ENCODE results near the gene STARD5. TPM values are rescaled to one million over a fixed set of nuclear protein-coding genes. Genes with fewer than 3 reads are reported as not detected.

The STARD5 gene
- total RNA-seq, 1 donor from 2014 or later = 2.4 TPM

GRCh38 chr15:81291916-81292522, 31.9 kb downstream of the STARD5 start:
- H3K4me1 Mint-ChIP-seq = peaks cover 12% of the 10 kb centered on the region
- H3K9me3 Mint-ChIP-seq = no peaks in the 10 kb centered on the region
- no peak for TF ChIP-seq CTCF (conservative IDR thresholded peaks at IDR 0.05)
- H3K4me3 Mint-ChIP-seq = no peak overlapping the region
- no peaks in the 10 kb centered on the region for H3K27me3 Mint-ChIP-seq (ENCODE audit: low read depth)
- no peaks in the 10 kb centered on the region for H3K36me3 Mint-ChIP-seq (ENCODE audit: low read depth)
- H3K27ac Mint-ChIP-seq (ENCODE audit: unreplicated experiment) = no peak overlapping the region
- DNase-seq (ENCODE audit: low read depth, low spot score) = no peak

GRCh38 chr15:81289910-81290309, 34.0 kb downstream of the STARD5 start:
- H3K4me3 Mint-ChIP-seq = no peak overlapping the region
- DNase-seq (ENCODE audit: low read depth, low spot score) = no peak
- H3K4me1 Mint-ChIP-seq = peaks cover 4% of the 10 kb centered on the region
- no peak overlapping the region for H3K27ac Mint-ChIP-seq (ENCODE audit: unreplicated experiment)
- TF ChIP-seq CTCF (conservative IDR thresholded peaks at IDR 0.05) = no peak
- no peaks in the 10 kb centered on the region for H3K36me3 Mint-ChIP-seq (ENCODE audit: low read depth)
- no peaks in the 10 kb centered on the region for H3K9me3 Mint-ChIP-seq
- H3K27me3 Mint-ChIP-seq (ENCODE audit: low read depth) = no peaks in the 10 kb centered on the region

- no peak overlapping the region for H3K4me3 Mint-ChIP-seq
- H3K27me3 Mint-ChIP-seq (ENCODE audit: low read depth) = no peaks in the 10 kb centered on the region
- no peak for DNase-seq (ENCODE audit: low read depth, low spot score)
- no peaks in the 10 kb centered on the region for H3K4me1 Mint-ChIP-seq
- no peaks in the 10 kb centered on the region for H3K9me3 Mint-ChIP-seq
- no peak overlapping the region for H3K27ac Mint-ChIP-seq (ENCODE audit: unreplicated experiment)
- no peaks in the 10 kb centered on the region for H3K36me3 Mint-ChIP-seq (ENCODE audit: low read depth)
- TF ChIP-seq CTCF (conservative IDR thresholded peaks at IDR 0.05) = no peak
Measured at GRCh38 chr15:81288616-81289015, 35.3 kb downstream of the STARD5 start.

- Mint-ChIP-seq H3K4me1 (no peaks in the 10 kb centered on the region), H3K27ac (ENCODE audit: unreplicated experiment) (no peak overlapping the region), H3K9me3 (no peaks in the 10 kb centered on the region), H3K27me3 (ENCODE audit: low read depth) (no peaks in the 10 kb centered on the region), H3K4me3 (no peak overlapping the region), H3K36me3 (ENCODE audit: low read depth) (no peaks in the 10 kb centered on the region)
- TF ChIP-seq CTCF (conservative IDR thresholded peaks at IDR 0.05) = no peak
- no peak for DNase-seq (ENCODE audit: low read depth, low spot score)
Measured at GRCh38 chr15:81288040-81288439, 35.9 kb downstream of the STARD5 start.

GRCh38 chr15:81286621-81287121, 37.3 kb downstream of the STARD5 start:
- DNase-seq (ENCODE audit: low read depth, low spot score) = no peak
- Mint-ChIP-seq H3K4me3 (no peak overlapping the region), H3K27me3 (ENCODE audit: low read depth) (no peaks in the 10 kb centered on the region), H3K27ac (ENCODE audit: unreplicated experiment) (no peak overlapping the region), H3K4me1 (no peaks in the 10 kb centered on the region), H3K9me3 (no peaks in the 10 kb centered on the region), H3K36me3 (ENCODE audit: low read depth) (no peaks in the 10 kb centered on the region)
- TF ChIP-seq CTCF (conservative IDR thresholded peaks at IDR 0.05) = no peak
